NCI-H446 treated with DMSO at 0.1 percent for 48 hours (cell line): ENCODE results near the gene UBR3.
A peak's percentile ranks its signal among the peaks of the same experiment; 100 is the strongest.
"Not testable (repeated sequence)": the region's sequence is repeated elsewhere in the genome, so short reads cannot be mapped to it uniquely, and the experiment has no call there.

Source experiments
- DNase-seq: peaks from one replicate; lab custom pipeline; 2025; lab: John Stamatoyannopoulos, UW

Gene UBR3

DNA sequence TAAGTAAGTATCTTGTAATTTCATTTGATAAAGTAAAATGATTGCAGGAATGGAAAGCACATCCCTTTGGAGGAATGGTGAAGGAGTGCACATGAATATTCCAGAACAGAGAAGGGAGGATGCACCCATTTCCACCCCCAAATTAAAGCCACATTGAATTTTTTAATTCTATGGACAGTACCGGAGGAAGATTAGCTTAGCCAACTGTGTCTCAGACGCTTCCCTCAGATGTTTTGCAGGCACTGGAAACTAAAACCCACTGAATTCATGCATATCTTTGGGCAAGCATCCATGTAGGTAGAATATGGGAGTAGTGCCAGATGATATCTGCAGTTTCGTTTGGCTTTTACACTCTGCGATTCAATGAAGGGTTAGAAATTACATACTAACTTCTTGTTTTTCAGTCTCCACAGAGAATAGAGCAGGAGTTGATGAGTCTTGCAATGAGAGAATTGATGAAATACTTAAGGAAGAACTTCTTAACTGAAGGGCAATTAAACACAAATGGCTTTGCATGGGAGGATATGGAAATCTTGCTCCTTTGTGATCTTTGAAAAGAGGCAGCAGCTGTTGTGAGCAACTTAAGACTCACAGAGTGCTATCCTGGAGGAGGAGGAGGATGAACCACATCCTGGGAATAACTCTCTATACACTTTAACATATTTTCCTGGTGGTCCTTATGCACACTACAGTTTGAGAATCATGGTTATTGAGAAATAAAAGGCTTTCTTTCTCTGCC lies 279.0 kb downstream of the UBR3 start:
- no peak for DNase-seq

DNA sequence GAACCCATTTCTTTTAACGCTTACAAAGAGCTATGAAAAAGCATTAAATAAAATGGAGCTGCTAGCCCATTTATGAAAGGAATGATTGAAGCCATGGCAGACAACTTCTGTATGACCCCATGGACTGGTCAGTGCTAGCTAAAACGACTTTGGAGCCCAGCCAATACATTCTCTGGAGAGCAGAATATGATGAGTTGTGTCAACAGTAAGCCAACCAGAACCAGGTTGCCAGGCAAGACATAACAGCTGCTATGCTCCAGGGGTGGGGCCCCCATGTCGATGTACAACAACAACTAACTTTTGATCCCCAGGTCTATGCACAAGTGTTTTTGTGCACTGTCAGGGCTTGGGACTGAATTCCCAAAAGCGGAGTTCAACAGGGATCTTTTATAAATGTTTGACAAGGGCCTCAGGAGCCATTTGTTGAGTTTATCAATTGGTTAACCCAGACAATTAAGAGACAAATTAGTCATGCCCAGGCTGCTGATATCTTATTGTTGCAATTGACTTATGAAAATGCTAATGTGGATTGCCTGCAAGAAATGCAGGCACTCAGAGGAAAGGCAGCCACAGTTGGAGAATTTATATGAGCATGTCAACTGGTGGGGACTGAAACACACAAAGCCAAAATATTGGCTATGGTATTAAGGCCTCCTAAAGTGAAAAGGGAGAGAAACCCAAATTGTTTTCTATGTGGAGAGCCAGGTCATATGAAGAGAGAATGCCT lies 286.1 kb downstream of the UBR3 start:
- DNase-seq = no peak

DNA sequence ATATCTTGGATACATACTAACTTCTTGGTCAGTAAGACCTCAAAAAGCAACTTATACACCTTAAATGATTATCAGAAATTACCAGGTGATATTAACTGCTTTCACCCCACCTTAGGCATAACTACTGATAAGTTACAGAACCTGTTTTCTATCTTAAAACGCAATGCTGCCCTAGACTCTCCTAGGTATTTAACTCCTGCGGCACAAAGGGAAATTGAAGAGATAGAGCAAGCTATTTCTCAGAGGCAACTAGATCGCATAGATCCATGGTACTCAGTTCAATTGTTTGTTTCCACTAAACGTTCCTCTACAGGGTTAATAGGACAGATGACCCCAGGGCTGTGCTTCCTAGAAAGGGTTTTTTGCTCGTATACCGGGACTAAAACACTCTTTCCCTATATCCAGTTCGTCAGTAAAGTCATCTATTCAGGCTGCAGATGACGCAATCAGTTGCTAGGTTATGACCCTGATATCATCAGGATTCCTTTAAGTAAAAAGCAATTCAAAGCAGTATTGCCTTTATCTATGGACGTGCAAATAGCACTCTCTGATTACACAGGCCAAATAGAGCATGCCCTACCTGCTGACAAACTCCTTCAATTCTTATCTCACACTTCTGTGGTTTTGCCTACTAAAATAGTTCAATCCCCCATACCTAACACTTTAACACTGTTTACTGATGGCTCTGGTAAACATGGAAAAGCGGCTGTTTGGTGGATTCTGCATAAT lies 288.4 kb downstream of the UBR3 start:
- DNase-seq = no peak

DNA sequence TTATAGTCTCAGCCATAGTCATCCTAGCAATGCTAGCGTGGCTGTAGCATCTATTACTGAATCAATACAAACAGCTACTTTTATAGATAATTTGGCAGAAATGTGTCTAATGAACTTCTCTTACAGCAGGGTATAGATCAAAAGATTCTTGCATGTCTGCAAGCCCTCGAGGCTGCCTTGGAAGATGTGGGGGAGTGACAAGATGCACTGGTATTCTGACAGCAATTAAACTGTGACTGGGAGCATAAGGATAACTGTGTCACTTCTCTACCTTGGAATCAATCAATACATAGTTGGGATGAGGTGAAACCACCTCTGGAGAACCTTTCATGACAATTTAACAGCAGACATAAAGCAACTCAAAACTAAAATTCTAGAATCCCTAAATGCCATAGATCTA lies 291.4 kb downstream of the UBR3 start:
- no peak for DNase-seq

DNA sequence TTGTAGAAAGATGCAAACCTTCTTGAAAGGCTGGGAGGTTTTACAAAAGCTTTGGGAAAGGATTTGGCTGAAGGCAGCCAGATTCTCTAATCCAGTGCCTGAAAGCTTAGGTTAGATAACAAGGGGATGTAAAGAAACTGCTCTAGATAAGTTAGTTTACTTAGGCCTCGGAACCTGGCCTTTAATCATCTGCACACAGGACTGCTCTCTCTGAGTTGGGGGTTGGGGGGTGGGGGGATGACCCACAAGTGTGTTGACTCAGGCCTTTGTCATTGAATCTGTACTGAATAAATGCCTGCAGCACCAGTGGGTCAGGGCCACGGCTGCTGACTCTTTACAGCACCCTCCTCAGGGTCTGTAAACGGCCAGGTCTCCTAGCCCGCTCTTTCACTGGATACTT lies 292.1 kb downstream of the UBR3 start:
- DNase-seq = not testable (repeated sequence)

DNA sequence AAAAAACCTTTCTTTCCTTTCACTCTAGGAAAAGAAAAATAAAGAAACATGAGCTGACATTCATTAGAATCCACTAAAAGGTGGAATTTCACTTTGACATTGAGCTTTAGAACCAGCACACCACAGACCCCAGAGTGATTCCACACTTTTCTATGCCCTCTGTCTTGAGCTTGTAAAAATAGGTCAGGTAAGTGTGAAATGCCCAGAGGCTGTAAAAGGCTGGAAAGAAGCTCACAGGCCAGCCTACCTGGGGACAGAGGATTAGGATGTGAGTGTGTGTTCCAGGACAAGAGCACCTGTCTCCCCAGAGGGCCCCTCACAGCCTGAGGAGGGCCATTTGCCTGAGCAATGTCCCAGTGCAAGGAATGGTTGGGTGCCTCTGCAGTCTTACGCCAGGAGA lies 294.4 kb downstream of the UBR3 start:
- no peak for DNase-seq

DNA sequence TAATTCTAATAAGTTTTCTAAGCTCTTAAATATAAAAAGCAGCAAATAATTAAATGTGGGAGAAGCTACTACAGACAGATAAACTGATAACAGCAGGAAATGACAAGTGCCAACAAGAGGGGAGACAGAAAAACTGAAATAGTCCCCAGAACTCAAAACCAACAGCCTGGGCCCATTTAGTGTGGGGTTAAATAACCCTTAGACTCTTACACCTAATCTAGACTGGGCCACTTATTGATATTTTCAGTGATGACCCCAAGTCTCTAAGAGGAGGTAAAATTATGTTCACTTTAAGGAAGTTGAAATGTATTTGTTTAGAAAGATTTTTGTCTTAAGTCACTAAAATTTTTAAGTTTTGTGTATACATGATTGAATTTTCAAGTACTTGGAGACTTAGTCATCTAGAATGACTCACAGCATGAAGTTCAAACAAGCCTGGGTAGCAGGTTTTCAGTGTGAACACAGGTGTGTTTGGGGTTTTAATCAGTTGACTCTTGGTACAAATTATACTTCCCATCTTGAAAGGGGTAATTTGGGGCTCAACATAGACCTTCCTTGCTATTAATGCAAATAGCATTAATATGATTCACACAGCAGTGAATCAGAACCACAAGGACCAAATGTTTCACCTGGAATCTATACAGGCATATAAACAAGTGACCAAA lies 295.8 kb downstream of the UBR3 start:
- peak; percentile 13 for DNase-seq

DNA sequence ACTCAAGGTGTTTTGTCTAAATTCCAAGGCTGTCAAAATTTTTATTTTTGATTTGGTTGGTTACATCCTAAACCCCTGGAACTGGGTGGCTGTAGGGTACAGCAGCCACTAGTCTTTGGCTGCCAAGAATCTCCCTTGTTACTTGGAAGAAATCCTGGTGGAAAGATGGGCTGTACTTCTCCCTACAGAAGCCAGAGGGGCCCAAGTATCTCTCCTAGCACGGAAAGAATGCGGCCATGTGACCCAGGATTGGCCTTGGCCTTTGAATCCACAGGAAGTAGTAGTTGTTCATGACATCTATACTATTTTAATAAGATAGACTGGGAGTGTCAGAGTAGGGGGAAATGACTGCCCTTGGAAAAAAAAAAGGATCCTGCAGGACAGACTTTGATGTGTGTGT lies 296.3 kb downstream of the UBR3 start:
- no peak for DNase-seq

DNA sequence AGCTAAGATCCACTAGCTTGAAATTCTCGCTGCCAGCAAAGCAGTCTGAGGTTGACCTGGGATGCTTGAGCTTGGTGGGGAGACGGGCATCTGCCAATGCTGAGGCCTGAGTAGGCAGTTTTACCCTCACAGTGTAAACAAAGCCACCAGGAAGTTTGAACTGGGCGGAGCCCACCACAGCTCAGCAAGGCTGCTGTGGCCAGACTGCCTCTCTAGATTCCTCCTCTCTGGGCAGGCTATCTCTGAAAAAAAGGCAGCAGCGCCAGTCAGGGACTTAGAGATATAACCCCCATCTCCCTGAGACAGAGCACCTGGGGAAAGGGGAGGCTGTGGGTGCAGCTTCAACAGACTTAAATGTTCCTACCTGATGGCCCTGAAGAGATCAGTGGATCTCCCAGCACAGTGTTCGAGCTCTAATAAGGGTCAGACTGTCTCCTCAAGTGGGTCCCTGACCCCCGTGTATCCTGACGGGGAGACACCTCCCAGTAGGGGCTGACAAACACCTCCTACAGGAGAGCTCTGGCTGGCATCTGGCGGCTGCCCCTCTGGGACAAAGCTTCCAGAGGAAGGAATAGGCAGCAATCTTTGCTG lies 299.0 kb downstream of the UBR3 start:
- not testable (repeated sequence) for DNase-seq
